LNCaP clone FGC (cell line): Measurements from ENCODE around the gene GNPDA1.
A peak's percentile ranks its signal among the peaks of the same experiment; 100 is the strongest.

Experiments
- DNase-seq: peaks from one replicate; pipeline ENCODE4 v3.0.0-alpha.2; 2011; ENCODE audit warnings: low read depth
- H3K4me3 ChIP-seq: 2 replicates; pipeline ENCODE4 v1.5.1; 2011; ENCODE audit warnings: mild to moderate bottlenecking, low read depth, low read length, control low read depth
- TF ChIP-seq, protein P1 (sequence below): IDR thresholded peaks from 2 replicates; pipeline ENCODE4 v1.5.1; 2012; ENCODE audit warnings: mild to moderate bottlenecking; ENCODE audit not compliant: control insufficient read depth, insufficient read depth; ENCODE audit errors: extremely low read depth

The GNPDA1 gene

DNA sequence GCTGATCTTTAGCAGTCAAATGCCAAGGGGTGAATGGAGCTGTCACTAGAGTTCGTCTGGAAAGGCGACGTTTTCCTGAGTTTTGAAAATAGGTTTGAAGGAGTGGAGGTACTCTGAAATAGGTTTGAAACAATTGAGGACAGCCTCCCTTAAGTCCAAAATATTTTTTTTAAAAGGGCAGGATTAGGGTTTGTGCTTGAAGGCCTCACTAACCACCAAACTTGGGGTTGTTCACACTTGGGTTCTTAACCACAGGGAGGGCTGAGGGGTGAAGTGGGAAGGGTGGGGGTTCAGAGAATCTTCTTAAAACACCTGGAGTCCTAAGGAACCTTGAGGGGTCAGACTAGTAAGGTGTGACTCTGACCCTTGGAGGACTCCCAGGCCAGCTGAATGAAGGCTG lies 51.4 kb downstream of the GNPDA1 start:
- no peak for DNase-seq
- no peak overlapping the region for H3K4me3 ChIP-seq
- TF ChIP-seq, protein P1, sequence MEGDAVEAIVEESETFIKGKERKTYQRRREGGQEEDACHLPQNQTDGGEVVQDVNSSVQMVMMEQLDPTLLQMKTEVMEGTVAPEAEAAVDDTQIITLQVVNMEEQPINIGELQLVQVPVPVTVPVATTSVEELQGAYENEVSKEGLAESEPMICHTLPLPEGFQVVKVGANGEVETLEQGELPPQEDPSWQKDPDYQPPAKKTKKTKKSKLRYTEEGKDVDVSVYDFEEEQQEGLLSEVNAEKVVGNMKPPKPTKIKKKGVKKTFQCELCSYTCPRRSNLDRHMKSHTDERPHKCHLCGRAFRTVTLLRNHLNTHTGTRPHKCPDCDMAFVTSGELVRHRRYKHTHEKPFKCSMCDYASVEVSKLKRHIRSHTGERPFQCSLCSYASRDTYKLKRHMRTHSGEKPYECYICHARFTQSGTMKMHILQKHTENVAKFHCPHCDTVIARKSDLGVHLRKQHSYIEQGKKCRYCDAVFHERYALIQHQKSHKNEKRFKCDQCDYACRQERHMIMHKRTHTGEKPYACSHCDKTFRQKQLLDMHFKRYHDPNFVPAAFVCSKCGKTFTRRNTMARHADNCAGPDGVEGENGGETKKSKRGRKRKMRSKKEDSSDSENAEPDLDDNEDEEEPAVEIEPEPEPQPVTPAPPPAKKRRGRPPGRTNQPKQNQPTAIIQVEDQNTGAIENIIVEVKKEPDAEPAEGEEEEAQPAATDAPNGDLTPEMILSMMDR, result no peak

DNA sequence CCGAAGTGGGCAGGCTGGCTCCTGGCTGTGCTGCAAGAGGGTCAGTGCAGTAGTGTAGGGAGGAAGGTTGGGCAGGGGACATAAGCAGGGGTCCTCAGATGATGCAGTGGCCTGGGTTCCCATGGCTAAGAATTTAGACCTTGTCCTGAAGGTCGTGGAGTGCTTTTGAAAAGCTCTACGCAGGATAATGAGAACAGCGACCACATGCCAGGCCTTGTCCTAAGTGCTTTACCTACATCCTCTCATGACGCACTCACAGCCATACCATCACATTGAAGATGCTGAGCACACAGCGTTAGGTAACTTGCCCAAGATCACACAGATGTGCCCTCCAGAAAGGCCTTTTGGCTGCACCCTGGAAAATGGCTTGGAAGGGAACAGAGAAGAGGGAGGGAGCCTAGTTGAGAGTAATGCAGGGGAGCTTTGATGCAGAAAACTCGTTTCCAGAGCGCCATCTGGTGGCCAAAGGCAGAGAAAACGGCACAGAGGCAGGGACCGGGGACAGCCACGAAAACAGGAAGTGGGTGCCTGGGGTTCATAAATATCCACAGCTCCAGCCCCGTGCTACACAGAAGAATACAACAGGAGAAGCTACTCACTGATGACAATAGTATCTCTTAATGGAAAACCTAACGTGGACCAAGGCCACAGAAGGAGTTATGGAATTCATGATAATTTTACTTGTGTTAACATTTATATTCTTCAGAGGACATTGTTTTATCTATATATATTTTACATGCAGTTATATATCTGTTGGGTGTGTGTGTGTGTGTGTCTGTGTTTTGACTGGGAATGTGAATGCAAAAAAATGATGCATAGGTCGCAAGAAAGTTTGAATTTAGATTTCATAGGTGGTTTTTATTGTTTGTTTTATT lies 52.1 kb downstream of the GNPDA1 start:
- TF ChIP-seq, protein P1, result peak; percentile 77
- H3K4me3 ChIP-seq, result no peak overlapping the region
- peak; percentile 18 for DNase-seq

DNA sequence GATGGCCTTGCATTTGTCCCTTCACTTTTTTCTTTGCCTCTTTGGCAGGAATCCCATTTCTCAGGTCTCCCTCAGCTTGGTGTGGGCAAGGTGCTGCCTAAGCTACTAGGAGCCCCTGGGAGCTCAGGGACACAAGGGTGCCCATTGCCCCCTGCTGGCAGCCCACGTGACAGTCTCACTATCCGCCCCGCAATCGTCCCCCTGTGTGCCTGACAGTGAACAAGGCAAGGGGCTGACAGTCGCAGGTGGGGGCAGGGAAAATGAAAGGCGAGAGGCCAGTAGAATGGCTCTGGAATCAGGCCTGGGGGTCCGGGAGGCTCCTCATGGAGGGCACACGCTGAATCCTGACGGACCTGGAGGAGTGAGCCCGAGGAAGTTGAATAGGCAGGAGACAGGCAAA lies 52.8 kb downstream of the GNPDA1 start:
- no peak for DNase-seq
- no peak overlapping the region for H3K4me3 ChIP-seq
- TF ChIP-seq, protein P1, result peak; percentile 55; the same call in 1 of the 2 replicates

DNA sequence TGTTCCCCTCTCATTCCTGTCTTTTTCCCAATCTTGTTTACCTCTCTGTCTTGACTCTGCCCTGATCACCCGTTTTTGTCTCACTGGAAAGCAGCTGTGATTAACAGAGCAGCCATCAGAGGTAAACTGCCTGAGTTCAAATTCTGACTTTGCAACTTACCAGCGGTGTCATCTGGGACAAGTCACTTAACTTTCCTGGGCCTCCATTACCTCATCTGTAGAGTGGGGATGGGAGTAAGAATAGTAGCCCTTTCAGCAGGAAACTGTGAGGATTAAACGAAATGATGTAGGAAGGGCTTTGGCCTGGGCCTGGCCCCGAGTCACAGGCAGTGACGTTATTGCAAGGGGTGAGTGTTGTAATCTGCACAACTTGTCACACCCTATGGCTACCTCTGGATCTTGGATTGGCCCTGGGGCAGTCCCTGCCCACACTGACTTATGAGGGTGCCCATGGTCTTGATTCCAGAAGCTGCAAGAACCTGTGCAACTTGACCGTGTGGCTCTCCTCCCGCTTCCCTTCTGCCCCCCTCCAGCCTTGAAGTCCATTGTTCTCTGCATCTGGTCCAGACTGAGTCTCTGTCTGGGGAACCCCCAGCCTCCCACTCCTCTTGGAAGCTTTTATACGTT lies 54.2 kb downstream of the GNPDA1 start:
- TF ChIP-seq, protein P1, result no peak
- no peak overlapping the region for H3K4me3 ChIP-seq
- no peak for DNase-seq

DNA sequence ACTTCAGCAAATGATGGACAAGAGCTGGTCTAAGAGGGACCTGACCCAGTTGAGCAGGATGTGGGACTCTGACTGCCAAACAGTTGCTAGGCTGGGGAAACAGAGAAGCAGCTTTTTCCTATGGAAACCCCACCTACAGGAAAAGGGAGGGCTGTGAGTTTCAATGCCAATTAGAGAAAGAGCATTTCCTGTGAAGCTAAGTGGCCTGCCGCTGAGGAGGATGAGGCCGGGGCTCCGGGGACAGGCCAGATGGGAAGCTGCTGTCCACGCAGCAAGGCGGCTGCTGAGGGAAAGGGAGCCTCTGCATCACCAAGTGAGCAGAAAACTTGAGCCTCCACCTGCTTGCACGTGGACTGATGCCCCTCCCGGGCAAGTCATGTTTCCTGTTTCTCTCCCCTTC lies 54.7 kb downstream of the GNPDA1 start, which contains the start of gene PCDH12:
Gene PCDH12, minus strand, starts transcription at position 90 of the 400 bp plus-strand sequence. CDS start 351 bp downstream, outside the sequence.
- DNase-seq, result no peak
- TF ChIP-seq, protein P1, result no peak
- H3K4me3 ChIP-seq, result no peak within 1 kb of the TSS

DNA sequence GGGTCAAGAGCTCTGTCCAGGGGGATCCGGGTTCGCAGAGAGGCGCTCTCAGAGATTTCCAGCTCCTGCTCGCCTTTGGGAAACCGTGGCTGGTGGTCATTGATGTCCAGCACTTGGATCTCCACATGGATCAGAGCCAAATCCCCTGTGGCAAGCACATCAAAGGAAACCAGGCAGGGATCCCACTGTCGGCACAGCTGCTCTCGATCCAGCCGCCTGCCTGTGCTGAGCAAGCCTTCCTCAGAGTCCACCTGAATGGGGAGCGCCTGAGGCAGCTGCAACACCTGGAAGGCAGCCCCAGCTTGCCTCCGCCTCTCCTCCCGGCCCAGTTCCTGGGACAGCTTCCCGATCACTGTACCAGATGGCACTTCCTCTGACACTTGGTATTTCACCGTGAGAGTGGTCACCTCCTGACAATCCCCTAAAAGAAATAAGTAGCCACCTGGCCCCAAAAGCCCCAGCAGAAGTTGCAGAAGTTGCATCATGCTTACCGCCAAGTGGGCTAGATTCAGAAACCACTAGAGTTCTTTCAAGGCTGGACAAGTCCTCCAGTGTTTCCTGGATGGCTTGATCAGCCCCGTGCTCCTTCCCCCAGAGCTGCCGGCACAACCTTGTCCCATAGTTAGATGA lies 55.3 kb downstream of the GNPDA1 start:
- H3K4me3 ChIP-seq, result no peak overlapping the region
- DNase-seq, result no peak
- TF ChIP-seq, protein P1, result no peak
